Right renal cortex interstitium (tissue), 3 donors: ENCODE data around the gene EMD. TPM values are rescaled to one million over a fixed set of nuclear protein-coding genes. Genes with fewer than 3 reads are reported as not detected.
"Not testable (repeated sequence)": the region's sequence is repeated elsewhere in the genome, so short reads cannot be mapped to it uniquely, and the experiment has no call there.

Experiments
- DNase-seq, 3 donors: peaks; one replicate each; pipeline ENCODE4 v3.0.0-alpha.2; 2013; ENCODE audit warnings: low read depth in 3 of 3, low spot score in 2 of 3
- polyA plus RNA-seq, 3 donors: library from polyadenylated mRNA; unstranded; fragments of 120-200 nt; gene quantifications; one replicate each; pipeline ENCODE4 v1.2.1, GENCODE V29; 2013; ENCODE audit not compliant: insufficient read length in 3 of 3

Gene EMD
- polyA plus RNA-seq, 3 donors: 64.7 to 67.6 (median 66.3) TPM

GRCh38 chrX:154371017-154371788, 7.9 kb upstream of the EMD start:
- DNase-seq: peak in 2 of 3 donors; percentile 69 to 83

GRCh38 chrX:154371789-154372300, 7.2 kb upstream of the EMD start:
- no peak for DNase-seq

GRCh38 chrX:154372612-154373022, 6.5 kb upstream of the EMD start:
- DNase-seq: no peak

GRCh38 chrX:154373340-154374306, 5.5 kb upstream of the EMD start:
- DNase-seq: no peak

- no peak for DNase-seq
These were observed 4.6 kb upstream of the EMD start, which contains the start of gene FLNA for GRCh38 chrX:154374313-154375155. Gene FLNA, minus strand, starts transcription at chrX:154374634. Its CDS starts 3,389 bp downstream, at chrX:154371245.

GRCh38 chrX:154375156-154375504, 4.0 kb upstream of the EMD start:
- no peak for DNase-seq

GRCh38 chrX:154376774-154377173, 2.3 kb upstream of the EMD start:
- no peak for DNase-seq

GRCh38 chrX:154378059-154378798, 866 bp upstream of the EMD start:
- no peak for DNase-seq

- DNase-seq: no peak
These were observed 465 bp downstream of the EMD start for GRCh38 chrX:154379569-154379951.

- DNase-seq: no peak
These were observed 1.1 kb downstream of the EMD start for GRCh38 chrX:154380153-154380552.

GRCh38 chrX:154380787-154381186, 1.7 kb downstream of the EMD start:
- no peak for DNase-seq

GRCh38 chrX:154381271-154381670, 2.2 kb downstream of the EMD start:
- DNase-seq: no peak

- DNase-seq: no peak
These were observed 3.5 kb downstream of the EMD start for GRCh38 chrX:154382483-154383069.

GRCh38 chrX:154383359-154384283, 4.5 kb downstream of the EMD start:
- DNase-seq: no peak

GRCh38 chrX:154384284-154384892, 5.3 kb downstream of the EMD start:
- DNase-seq: no peak

- not testable (repeated sequence) for DNase-seq
These were observed 9.0 kb downstream of the EMD start for GRCh38 chrX:154388094-154388493.

- not testable (repeated sequence) for DNase-seq
These were observed 9.6 kb downstream of the EMD start for GRCh38 chrX:154388649-154389048.
